Type B pancreatic cell (in vitro differentiated cells): ENCODE measurements around the gene COL15A1. TPM values are rescaled to one million over a fixed set of nuclear protein-coding genes. Genes with fewer than 3 reads are reported as not detected.

Source experiments
- DNase-seq: peaks from one replicate; pipeline ENCODE4 v3.0.0; 2021; ENCODE audit warnings: mixed read lengths; ENCODE audit not compliant: unreplicated experiment; ENCODE audit errors: extremely low spot score
- H3K27ac Mint-ChIP-seq: 2 replicates; pipeline ENCODE4 v1.8.0; 2021; ENCODE audit warnings: mild to moderate bottlenecking, mixed read lengths
- H3K27me3 Mint-ChIP-seq: 2 replicates; pipeline ENCODE4 v1.8.0; 2021; ENCODE audit warnings: mixed read lengths
- H3K36me3 Mint-ChIP-seq: 2 replicates; pipeline ENCODE4 v1.8.0; 2021; ENCODE audit warnings: mixed read lengths
- H3K4me1 Mint-ChIP-seq: one replicate; pipeline ENCODE4 v1.8.0; 2021; ENCODE audit warnings: mixed read lengths; ENCODE audit not compliant: unreplicated experiment
- H3K4me3 Mint-ChIP-seq: 2 replicates; pipeline ENCODE4 v1.8.0; 2021; ENCODE audit warnings: mild to moderate bottlenecking, mixed read lengths
- H3K9me3 Mint-ChIP-seq: 2 replicates; pipeline ENCODE4 v1.8.0; 2021; ENCODE audit warnings: mixed read lengths
- total RNA-seq: library from RNA; stranded (reverse); gene quantifications from 2 replicates; pipeline ENCODE4 v1.2.1, GENCODE V29; 2021; ENCODE audit warnings: low replicate concordance
- TF ChIP-seq, protein P1 (sequence below): fragments of 200-600 bp; sonication (generic); conservative IDR thresholded peaks from 2 replicates; pipeline ENCODE4 v1.5.0; 2021; ENCODE audit warnings: antibody characterized with exemption, mild to moderate bottlenecking

Gene COL15A1
- total RNA-seq, 1 donor from 2014 or later = 0.68 TPM

DNA sequence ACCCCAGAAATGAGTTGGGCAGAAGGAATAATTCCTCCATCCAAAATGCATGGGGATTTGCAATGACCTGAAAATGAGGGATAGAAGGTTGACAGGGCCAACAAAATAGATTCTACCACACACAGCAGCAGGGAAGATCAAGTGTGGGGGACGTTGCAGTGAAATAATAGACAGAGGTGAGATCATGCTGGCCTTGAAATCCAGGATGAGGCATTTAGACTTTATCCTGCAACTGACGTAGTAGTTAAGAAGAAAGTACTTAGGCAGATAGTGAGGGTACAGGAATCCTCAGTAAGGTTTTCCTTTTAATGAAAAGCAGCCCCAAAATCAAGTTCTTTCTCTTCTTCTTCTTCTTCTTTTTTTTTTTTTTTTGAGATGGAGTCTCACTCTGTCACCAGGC is 129.6 kb downstream of the COL15A1 start:
- H3K36me3 Mint-ChIP-seq = no peaks in the 10 kb centered on the region
- H3K27ac Mint-ChIP-seq = no peak overlapping the region
- TF ChIP-seq, protein P1, sequence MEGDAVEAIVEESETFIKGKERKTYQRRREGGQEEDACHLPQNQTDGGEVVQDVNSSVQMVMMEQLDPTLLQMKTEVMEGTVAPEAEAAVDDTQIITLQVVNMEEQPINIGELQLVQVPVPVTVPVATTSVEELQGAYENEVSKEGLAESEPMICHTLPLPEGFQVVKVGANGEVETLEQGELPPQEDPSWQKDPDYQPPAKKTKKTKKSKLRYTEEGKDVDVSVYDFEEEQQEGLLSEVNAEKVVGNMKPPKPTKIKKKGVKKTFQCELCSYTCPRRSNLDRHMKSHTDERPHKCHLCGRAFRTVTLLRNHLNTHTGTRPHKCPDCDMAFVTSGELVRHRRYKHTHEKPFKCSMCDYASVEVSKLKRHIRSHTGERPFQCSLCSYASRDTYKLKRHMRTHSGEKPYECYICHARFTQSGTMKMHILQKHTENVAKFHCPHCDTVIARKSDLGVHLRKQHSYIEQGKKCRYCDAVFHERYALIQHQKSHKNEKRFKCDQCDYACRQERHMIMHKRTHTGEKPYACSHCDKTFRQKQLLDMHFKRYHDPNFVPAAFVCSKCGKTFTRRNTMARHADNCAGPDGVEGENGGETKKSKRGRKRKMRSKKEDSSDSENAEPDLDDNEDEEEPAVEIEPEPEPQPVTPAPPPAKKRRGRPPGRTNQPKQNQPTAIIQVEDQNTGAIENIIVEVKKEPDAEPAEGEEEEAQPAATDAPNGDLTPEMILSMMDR = no peak
- H3K4me1 Mint-ChIP-seq = peaks cover 6% of the 10 kb centered on the region
- H3K4me3 Mint-ChIP-seq = no peak overlapping the region
- H3K27me3 Mint-ChIP-seq = peaks cover 14% of the 10 kb centered on the region
- H3K9me3 Mint-ChIP-seq = no peaks in the 10 kb centered on the region
- no peak for DNase-seq

DNA sequence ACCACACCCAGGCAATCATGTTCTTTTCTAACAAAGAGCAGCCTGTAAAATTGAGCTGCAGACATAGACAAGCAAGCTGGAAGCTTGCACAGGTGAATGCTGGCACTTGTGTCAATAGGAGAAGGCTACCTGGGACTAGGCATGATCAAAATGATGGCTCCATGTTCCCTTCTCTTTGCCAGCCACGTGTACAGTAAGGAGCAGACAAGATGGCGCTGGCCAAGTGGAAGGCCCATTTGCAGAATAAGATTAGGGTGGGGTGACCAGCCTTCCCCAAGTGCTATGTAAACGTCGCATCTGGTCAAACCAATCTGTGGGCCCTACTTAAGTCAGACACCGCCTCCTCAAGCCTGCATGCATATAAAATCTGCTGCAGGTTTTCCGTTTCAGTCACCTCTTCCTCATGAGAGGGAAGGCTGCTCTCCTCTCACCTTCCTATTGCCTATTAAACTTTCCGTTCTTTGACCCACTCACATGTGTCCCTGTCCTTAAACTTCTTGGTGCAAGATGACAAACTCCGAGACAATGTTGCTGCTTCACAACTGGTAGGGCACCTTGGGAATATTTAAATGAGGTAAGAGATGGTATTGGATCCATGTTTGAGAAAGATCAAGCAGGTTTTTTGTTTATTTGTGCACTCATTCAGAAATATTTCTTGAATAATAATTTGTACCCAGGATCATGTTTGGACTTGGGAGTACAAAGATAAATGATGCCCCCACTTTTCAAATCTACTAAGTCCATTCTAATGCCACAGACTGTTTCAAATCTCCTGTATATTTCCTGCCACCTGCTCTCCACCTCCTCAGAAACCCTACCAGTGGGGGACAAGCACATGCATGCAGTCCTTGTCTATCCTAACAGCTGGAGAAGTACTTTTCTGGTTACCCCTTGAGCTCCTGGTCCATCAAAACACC is 130.5 kb downstream of the COL15A1 start:
- Mint-ChIP-seq H3K9me3 (no peaks in the 10 kb centered on the region), H3K27ac (no peak overlapping the region), H3K4me1 (peaks cover 6% of the 10 kb centered on the region), H3K36me3 (no peaks in the 10 kb centered on the region), H3K27me3 (peaks cover 20% of the 10 kb centered on the region), H3K4me3 (no peak overlapping the region)
- DNase-seq = no peak
- TF ChIP-seq, protein P1 = no peak

DNA sequence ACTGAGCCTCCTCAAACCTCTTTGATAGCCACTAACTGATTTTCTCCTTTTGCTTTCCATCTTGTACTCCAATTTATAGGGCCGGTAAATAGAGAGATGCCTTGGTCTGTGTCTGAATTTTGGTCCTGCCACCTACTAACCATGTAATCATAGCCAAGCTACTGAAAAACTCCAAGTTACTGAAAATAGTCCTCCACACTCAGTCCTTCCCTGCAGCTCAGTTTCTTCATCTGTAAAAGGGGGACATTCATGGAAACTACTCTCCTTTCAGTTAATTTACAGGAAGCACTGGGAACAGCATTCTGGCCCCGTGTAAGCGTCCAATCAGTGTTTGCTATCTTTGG is 131.2 kb downstream of the COL15A1 start:
- Mint-ChIP-seq H3K27ac (no peak overlapping the region), H3K4me1 (peaks cover 6% of the 10 kb centered on the region), H3K9me3 (no peaks in the 10 kb centered on the region), H3K27me3 (peaks cover 20% of the 10 kb centered on the region), H3K4me3 (no peak overlapping the region), H3K36me3 (no peaks in the 10 kb centered on the region)
- DNase-seq = no peak
- TF ChIP-seq, protein P1 = no peak

DNA sequence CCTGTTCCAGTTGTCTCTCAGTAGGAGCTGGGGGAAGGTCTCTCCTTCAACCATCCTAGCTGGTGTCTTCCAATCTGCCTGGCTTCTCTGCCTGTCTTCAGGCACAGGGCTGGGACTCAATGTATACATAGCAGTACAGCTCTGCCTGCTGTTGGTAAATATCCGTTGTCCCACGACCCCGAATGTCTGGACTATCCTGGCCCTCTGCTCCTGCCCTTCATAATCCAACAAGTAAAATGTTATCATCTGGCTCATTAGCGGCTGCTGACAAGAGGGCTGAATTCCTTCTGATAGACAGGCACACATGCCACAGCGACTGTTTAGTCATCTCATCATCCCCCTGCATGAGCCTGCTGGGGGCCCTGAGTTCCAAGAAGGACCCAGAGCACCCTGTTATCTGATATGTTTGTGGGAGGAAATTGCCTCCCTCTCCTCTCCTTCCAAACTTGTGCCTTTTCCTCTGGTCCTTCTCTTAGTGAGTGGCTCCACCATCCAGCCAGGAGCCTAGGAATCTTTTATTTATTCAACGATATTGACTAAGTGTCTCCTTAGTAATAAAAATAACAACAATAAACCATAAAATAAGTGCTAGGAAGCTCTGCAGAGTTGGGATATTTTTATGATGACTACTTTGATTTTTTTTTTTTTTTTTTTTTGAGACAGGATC is 131.7 kb downstream of the COL15A1 start:
- TF ChIP-seq, protein P1 = no peak
- no peak for DNase-seq
- Mint-ChIP-seq H3K27me3 (peaks cover 20% of the 10 kb centered on the region), H3K4me3 (no peak overlapping the region), H3K4me1 (peaks cover 5% of the 10 kb centered on the region), H3K36me3 (no peaks in the 10 kb centered on the region), H3K27ac (no peak overlapping the region), H3K9me3 (no peaks in the 10 kb centered on the region)

DNA sequence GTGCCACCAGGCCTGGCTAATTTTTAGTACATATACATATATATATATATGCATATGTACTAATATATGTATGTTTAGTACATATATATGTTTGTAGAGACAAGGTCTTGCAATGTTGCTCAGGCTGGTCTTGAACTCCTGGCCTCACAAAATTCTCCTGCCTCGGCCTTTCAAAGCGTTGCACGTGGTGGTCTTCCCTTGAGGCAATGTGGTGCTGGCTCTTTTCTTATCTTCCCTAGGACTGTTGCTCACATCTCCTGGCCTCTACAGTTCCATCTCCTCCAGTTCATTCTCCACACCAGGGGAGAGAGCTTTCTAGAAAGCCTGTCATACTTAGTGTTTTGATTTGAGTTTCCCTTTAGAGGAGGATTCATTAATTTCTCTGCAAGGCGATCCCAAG is 132.3 kb downstream of the COL15A1 start:
- H3K27ac Mint-ChIP-seq = no peak overlapping the region
- no peak overlapping the region for H3K4me3 Mint-ChIP-seq
- no peaks in the 10 kb centered on the region for H3K36me3 Mint-ChIP-seq
- TF ChIP-seq, protein P1 = no peak
- no peak for DNase-seq
- no peaks in the 10 kb centered on the region for H3K9me3 Mint-ChIP-seq
- no peaks in the 10 kb centered on the region for H3K4me1 Mint-ChIP-seq
- peaks cover 20% of the 10 kb centered on the region for H3K27me3 Mint-ChIP-seq
